ENCODE results near the gene TARDBP. TPM values are rescaled to one million over a fixed set of nuclear protein-coding genes. Genes with fewer than 3 reads are reported as not detected.

The TARDBP gene
- total RNA-seq, 1 experiment from 2014 or later: 155 TPM

- CTCF ChIA-PET: interaction anchor here (1.8 kb wide), 1 partner anchor 25 kb away, joined by 6 read pairs; no protein-coding TSS in a partner anchor
- Histone ChIP-seq H3K4me3 (replicated peaks in 1 of 2; ENCODE audit: low read depth in 1 of 2, low read length in 2 of 2) (no peak overlapping the region), H3K4me2 (ENCODE audit: low read length) (no peak overlapping the region), H2AFZ (ENCODE audit: low read depth, low read length, poor library complexity, severe bottlenecking) (no peak overlapping the region), H3K36me3 (ENCODE audit: control insufficient read depth in 1 of 2, insufficient read depth in 2 of 2, low read length in 2 of 2) (peaks cover 23 to 24% of the 10 kb centered on the region in 2 experiments; a peak in 3 of 4 replicates), H3K79me2 (ENCODE audit: insufficient read depth, low read length) (peaks cover 26% of the 10 kb centered on the region), H3K9me3 (ENCODE audit: control insufficient read depth in 1 of 2, insufficient read depth in 1 of 2, low read depth in 1 of 2, low read length in 2 of 2) (no peaks in the 10 kb centered on the region), H4K20me1 (ENCODE audit: insufficient read depth) (no peaks in the 10 kb centered on the region), H3K27ac (ENCODE audit: low read depth, low read length) (no peak overlapping the region), H3K9ac (ENCODE audit: low read length) (no peak overlapping the region), H3K4me1 (ENCODE audit: control insufficient read depth in 1 of 2, insufficient read depth in 2 of 2, low read length in 2 of 2) (peaks cover 6 to 19% of the 10 kb centered on the region in 2 experiments; a peak in 3 of 4 replicates), H3K27me3 (ENCODE audit: insufficient read depth, low read length) (no peaks in the 10 kb centered on the region), H3K9me2 (ENCODE audit: insufficient read depth) (no peaks in the 10 kb centered on the region)
- intact Hi-C loops (cut with micrococcal nuclease): no loop called here
- RAD21 ChIA-PET (ENCODE audit: low non-redundant PET in 1 of 2, low total read pairs in 2 of 2, uncharacterized antibody in 2 of 2, unreplicated experiment in 2 of 2): no interaction called here
- no peak for TF ChIP-seq SRF (IDR thresholded peaks at IDR 0.05; ENCODE audit: low read depth)
- no peak for TF ChIP-seq YY1 (IDR thresholded peaks at IDR 0.05; ENCODE audit: extremely low read depth, insufficient replicate concordance, low read depth, low read length)
- TF ChIP-seq, protein P1, sequence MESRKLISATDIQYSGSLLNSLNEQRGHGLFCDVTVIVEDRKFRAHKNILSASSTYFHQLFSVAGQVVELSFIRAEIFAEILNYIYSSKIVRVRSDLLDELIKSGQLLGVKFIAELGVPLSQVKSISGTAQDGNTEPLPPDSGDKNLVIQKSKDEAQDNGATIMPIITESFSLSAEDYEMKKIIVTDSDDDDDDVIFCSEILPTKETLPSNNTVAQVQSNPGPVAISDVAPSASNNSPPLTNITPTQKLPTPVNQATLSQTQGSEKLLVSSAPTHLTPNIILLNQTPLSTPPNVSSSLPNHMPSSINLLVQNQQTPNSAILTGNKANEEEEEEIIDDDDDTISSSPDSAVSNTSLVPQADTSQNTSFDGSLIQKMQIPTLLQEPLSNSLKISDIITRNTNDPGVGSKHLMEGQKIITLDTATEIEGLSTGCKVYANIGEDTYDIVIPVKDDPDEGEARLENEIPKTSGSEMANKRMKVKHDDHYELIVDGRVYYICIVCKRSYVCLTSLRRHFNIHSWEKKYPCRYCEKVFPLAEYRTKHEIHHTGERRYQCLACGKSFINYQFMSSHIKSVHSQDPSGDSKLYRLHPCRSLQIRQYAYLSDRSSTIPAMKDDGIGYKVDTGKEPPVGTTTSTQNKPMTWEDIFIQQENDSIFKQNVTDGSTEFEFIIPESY (IDR thresholded peaks at IDR 0.05; ENCODE audit: extremely low read depth, insufficient replicate concordance, low read length): no peak
- no peak for TF ChIP-seq TCF7L2 (IDR thresholded peaks at IDR 0.05; ENCODE audit: borderline replicate concordance, extremely low read depth, insufficient read depth, insufficient read length)
- no peak for TF ChIP-seq RAD21 (IDR thresholded peaks at IDR 0.05; ENCODE audit: low read depth)
- no peak for TF ChIP-seq ELF1 (IDR thresholded peaks at IDR 0.05; ENCODE audit: borderline replicate concordance, low read depth)
- TF ChIP-seq SP1 (IDR thresholded peaks at IDR 0.05; ENCODE audit: low read depth): no peak
- TF ChIP-seq, protein P2, sequence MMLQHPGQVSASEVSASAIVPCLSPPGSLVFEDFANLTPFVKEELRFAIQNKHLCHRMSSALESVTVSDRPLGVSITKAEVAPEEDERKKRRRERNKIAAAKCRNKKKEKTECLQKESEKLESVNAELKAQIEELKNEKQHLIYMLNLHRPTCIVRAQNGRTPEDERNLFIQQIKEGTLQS (IDR thresholded peaks at IDR 0.05): no peak
- BruUV-seq (replicated peaks): no TSS peak
- no peak for ATAC-seq
- POLR2A ChIA-PET: no interaction called here
- no peak for DNase-seq (ENCODE audit: low read depth, low spot score)
Measured at GRCh38 chr1:11062965-11063401, 50.5 kb downstream of the TARDBP start.

All from HCT116 (cell line).